HepG2 (cell line): ENCODE data around the gene SKI. TPM values are rescaled to one million over a fixed set of nuclear protein-coding genes. Genes with fewer than 3 reads are reported as not detected.

Experiments
- AHR ChIP-seq: IDR thresholded peaks from 2 replicates; pipeline ENCODE4 v1.6.1; 2018; ENCODE audit warnings: missing genetic modification reagents, missing compliant biosample characterization
- FLYWCH1 ChIP-seq: sonication (generic); formaldehyde crosslinking; IDR thresholded peaks from 2 replicates; pipeline ENCODE4 v1.8.1; 2023; ENCODE audit warnings: mild to moderate bottlenecking, missing genetic modification reagents
- PATZ1 ChIP-seq: sonication (generic); formaldehyde crosslinking; IDR thresholded peaks from 2 replicates; pipeline ENCODE4 v1.4.0; 2020; ENCODE audit warnings: missing genetic modification reagents
- PBX3 ChIP-seq: sonication (generic); formaldehyde crosslinking; IDR thresholded peaks from 2 replicates; pipeline ENCODE4 v1.8.1; 2023; ENCODE audit warnings: missing genetic modification reagents, inconsistent platforms, borderline replicate concordance
- PRDM4 ChIP-seq: sonication (generic); formaldehyde crosslinking; IDR thresholded peaks from 2 replicates; pipeline ENCODE4 v1.9.0; 2021; ENCODE audit warnings: missing genetic modification reagents, borderline replicate concordance
- TFDP1 ChIP-seq: IDR thresholded peaks from 2 replicates; pipeline ENCODE4 v1.6.1; 2016; ENCODE audit warnings: missing compliant biosample characterization, missing genetic modification reagents, borderline replicate concordance
- ZBTB3 ChIP-seq: sonication (generic); formaldehyde crosslinking; IDR thresholded peaks from 2 replicates; pipeline ENCODE4 v1.4.0; 2020; ENCODE audit warnings: low read depth, mild to moderate bottlenecking, moderate library complexity, missing genetic modification reagents, borderline replicate concordance
- ZBTB37 ChIP-seq: sonication (generic); formaldehyde crosslinking; IDR thresholded peaks from 2 replicates; pipeline ENCODE4 v1.4.0; 2020; ENCODE audit warnings: mild to moderate bottlenecking, missing genetic modification reagents
- ZFP36 ChIP-seq: fragments of 150-350 bp; IDR thresholded peaks from 2 replicates; pipeline ENCODE4 v1.6.1; 2018; ENCODE audit warnings: borderline replicate concordance, low read length, low read depth; ENCODE audit not compliant: partially characterized antibody
- ZNF280D ChIP-seq: sonication (generic); formaldehyde crosslinking; IDR thresholded peaks from 2 replicates; pipeline ENCODE4 v1.5.1; 2020; ENCODE audit warnings: mild to moderate bottlenecking, missing genetic modification reagents
- ZNF383 ChIP-seq: sonication (generic); formaldehyde crosslinking; IDR thresholded peaks from 2 replicates; pipeline ENCODE4 v1.4.0; 2020; ENCODE audit warnings: missing genetic modification reagents, mild to moderate bottlenecking, borderline replicate concordance
- ZNF496 ChIP-seq: sonication (generic); formaldehyde crosslinking; IDR thresholded peaks from 2 replicates; pipeline ENCODE4 v1.8.1; 2023; ENCODE audit warnings: mild to moderate bottlenecking, moderate library complexity, missing genetic modification reagents; ENCODE audit not compliant: insufficient replicate concordance
- ZNF569 ChIP-seq: sonication (generic); formaldehyde crosslinking; IDR thresholded peaks from 2 replicates; pipeline ENCODE4 v1.5.0; 2020; ENCODE audit warnings: mild to moderate bottlenecking, missing genetic modification reagents, moderate library complexity, borderline replicate concordance
- ZNF784 ChIP-seq: sonication (generic); formaldehyde crosslinking; IDR thresholded peaks from 2 replicates; pipeline ENCODE4 v1.5.1; 2020; ENCODE audit warnings: missing genetic modification reagents, mild to moderate bottlenecking, borderline replicate concordance
- polyA plus RNA-seq, 8 experiments: library from polyadenylated mRNA; depleted of rRNA in 3 of 8; stranded (reverse) in 7 of 8; unstranded in 1 of 8; fragments of >200 nt; fragmentation: Illumina TruSeq in 4 of 8; extraction: Trizol in 4 of 8; gene quantifications; 2 replicates each; pipeline versions ENCODE4 v1.2.1 to v1.2.3, GENCODE V29; 2011 to 2016; ENCODE audit warnings: low read depth in 4 of 8, missing spikeins in 1 of 8, mixed read lengths in 1 of 8; ENCODE audit not compliant: insufficient read depth in 1 of 8
- total RNA-seq, 5 experiments: library from RNA; depleted of rRNA; stranded (reverse); fragments of >200 nt; fragmentation: Illumina TruSeq; extraction: Trizol; gene quantifications; 2 replicates each; pipeline ENCODE4 v1.2.3, GENCODE V29; 2016; ENCODE audit warnings: low read depth in 1 of 5

SKI gene
- total and polyA plus RNA-seq, 2 of the 13 experiments (the other 11 are each of a cell fraction or from before 2014, with no cell fraction given), result 4.7 to 6.9 TPM

- TF ChIP-seq PATZ1 (CRISPR knock-in tag), result peak; percentile 96
- TF ChIP-seq ZFP36, result no peak
- no peak for TF ChIP-seq ZNF280D
- TF ChIP-seq ZNF784, result no peak; the same call in 1 of the 2 replicates
- TF ChIP-seq ZNF383, result 0 out of 2 replicates have a peak, but pooled peaks have one; percentile 78
- peak; percentile 59; the same call in 1 of the 2 replicates for TF ChIP-seq ZBTB3 (CRISPR knock-in tag)
- 0 out of 2 replicates have a peak, but pooled peaks have one; percentile 21 for TF ChIP-seq ZNF569
- TF ChIP-seq TFDP1 (CRISPR knock-in tag), result no peak
- TF ChIP-seq ZBTB37 (CRISPR knock-in tag), result no peak
- no peak for TF ChIP-seq ZNF496 (CRISPR knock-in tag)
- TF ChIP-seq PBX3 (CRISPR knock-in tag), result no peak
- TF ChIP-seq AHR, result no peak
- no peak for TF ChIP-seq FLYWCH1 (CRISPR knock-in tag)
- no peak for TF ChIP-seq PRDM4 (CRISPR knock-in tag)
Measured at GRCh38 chr1:2232255-2232915, 4.3 kb downstream of the SKI start (continued).
